ENCODE data around the gene CHI3L1.

The CHI3L1 gene

DNA sequence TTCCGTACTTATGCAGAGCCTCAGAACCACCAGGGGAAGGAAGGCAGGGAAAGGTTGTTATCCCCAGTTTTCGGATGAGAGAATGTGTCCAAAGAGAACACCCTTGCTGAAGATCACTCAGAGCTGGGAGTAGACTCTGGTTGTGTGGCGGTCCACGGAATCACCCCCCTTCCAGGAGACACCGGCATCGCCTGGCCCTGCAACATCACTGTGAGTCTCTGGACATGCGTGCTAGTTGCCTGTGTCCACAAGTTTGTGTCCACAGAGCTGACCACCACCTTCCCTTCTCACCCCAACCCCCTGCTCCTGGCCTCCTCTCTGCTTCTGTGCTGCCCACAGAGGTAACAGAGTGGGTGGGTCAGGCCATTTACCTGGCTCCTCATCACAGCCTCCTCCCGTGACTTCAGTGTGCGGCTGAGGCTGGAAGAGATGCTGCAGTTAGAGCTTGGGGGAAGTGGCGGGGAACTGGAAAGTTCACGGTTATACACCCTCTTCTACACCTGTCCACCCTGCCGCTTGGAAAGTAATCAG, 18.2 kb downstream of the CHI3L1 start:
- no peak for DNase-seq (ENCODE audit: low spot score)

DNA sequence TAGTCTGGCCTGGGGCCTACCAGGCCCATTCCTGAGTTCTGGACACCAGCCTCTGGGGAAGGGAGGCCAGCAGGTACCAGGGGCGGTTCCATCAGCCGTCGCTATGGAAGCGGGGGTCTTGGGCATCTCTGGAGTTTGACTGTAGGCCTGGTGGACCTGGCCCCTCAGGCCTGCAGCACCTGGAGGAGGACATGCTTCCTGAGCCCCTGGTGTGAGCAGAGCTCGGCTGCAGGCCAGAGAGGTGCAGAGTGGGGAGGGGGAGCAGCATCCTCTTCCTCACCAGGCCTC, 18.6 kb downstream of the CHI3L1 start:
- no peak for DNase-seq (ENCODE audit: low spot score)

DNA sequence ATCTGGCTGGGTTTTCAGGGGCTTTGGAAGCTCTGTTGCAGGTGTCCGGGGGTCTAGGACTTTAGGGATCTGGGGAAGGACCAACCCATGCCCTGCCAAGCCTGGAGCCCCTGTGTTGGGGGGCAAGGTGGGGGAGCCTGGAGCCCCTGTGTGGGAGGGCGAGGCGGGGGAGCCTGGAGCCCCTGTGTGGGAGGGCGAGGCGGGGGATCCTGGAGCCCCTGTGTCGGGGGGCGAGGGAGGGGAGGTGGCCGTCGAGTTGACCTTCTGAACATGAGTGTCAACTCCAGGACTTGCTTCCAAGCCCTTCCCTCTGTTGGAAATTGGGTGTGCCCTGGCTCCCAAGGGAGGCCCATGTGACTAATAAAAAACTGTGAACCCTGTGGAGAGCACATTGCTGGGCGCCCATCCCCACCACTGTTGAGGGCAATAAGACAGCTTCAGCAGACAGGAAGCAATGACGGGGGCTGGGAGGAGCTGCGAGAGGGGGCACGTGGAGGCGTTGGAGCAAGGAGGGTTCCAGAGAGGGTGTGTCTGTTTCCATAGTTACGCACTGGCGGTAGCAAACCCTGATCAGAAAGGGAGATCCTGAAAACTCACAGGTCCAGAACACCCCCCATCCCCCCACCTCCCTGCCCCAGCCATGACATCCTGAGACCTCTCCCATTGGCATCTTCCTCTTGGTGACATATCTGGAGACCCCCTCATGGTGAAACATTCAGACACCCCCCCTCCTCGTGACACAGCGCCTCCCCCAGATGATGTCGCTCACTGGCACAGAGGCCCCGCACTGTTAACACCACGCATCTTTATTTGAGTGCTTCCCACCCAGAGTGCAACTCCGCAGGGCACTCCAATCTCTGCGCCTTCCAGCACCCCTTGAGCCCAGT, 19.2 kb downstream of the CHI3L1 start:
- no peak for DNase-seq (ENCODE audit: low spot score)

DNA sequence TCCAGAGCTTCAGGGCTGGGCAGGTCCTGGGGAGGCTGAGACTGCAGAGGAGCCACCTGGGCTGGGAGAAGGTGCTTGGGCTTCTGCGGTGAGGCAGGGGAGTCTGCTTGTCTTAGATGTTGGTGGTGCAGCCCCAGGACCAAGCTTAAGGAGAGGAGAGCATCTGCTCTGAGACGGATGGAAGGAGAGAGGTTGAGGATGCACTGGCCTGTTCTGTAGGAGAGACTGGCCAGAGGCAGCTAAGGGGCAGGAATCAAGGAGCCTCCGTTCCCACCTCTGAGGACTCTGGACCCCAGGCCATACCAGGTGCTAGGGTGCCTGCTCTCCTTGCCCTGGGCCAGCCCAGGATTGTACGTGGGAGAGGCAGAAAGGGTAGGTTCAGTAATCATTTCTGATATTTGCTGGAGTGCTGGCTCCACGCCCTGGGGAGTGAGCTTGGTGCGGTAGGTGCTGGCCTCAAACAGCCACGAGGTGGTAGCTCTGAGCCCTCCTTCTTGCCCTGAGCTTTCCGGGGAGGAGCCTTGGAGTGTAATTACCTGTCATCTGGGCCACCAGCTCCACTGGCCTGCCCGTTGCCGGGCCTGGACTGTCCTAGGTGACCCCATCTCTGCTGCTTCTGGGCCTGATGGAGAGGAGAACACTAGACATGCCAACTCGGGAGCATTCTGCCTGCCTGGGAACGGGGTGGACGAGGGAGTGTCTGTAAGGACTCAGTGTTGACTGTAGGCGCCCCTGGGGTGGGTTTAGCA, 20.1 kb downstream of the CHI3L1 start:
- DNase-seq (ENCODE audit: low spot score) = no peak

DNA sequence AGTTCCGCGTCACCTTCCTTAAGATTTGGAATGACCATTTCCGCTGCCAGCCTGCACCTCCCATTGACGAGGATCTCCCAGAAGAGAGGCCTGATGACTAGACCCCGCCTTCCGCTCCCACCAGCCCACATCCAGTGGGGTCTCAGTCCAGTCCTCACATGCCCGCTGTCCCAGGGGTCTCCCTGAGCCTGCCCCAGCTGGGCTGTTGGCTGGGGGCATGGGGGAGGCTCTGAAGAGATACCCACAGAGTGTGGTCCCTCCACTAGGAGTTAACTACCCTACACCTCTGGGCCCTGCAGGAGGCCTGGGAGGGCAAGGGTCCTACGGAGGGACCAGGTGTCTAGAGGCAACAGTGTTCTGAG, 20.7 kb downstream of the CHI3L1 start:
- DNase-seq (ENCODE audit: low spot score) = no peak

DNA sequence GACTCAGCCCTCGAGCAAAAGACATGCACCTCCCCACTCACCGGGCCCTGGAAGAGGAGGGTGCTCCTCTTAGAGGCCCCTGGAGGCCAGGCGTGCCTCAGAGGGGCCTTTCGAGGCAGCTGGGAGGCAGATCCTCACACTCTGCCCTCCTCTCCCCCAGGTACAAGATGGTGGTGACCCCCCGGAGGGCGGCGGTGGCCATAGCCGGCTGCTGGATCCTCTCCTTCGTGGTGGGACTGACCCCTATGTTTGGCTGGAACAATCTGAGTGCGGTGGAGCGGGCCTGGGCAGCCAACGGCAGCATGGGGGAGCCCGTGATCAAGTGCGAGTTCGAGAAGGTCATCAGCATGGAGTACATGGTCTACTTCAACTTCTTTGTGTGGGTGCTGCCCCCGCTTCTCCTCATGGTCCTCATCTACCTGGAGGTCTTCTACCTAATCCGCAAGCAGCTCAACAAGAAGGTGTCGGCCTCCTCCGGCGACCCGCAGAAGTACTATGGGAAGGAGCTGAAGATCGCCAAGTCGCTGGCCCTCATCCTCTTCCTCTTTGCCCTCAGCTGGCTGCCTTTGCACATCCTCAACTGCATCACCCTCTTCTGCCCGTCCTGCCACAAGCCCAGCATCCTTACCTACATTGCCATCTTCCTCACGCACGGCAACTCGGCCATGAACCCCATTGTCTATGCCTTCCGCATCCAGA, 21.3 kb downstream of the CHI3L1 start:
- DNase-seq (ENCODE audit: low spot score) = no peak

DNA sequence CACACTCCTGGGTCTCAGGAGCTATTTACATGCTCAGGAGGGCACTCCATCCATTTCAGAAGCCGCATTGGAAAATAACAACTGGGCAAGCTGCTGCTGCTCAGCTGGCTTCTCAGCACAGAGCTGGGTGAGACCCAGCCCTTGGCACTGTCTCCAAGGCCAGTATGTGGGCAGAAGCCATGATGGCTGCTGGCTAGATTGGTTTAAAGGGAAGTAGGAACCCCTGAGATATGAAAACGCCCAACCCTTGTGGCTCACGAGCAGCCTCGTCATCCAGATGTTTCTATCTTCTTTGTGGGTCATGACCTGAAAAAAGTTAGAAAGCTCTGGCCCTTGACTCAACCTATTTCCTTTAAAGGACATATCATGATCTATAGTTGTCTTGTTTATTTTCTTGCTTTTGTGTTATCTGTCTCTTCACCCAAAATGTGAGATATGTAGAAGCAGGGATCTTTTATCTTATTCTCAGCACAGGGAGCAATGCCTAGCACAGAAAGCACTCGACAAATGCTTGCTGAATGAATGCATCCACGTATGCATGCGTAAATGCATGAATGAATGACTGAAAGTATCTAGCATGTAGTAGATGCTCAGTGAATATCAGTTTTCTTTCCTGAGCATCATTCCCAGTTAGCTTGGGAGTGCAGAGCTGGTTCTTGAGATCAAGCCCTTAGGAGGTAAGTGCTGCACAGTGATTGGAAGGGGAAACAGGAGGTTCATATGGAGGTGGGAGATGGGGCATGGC, 22.4 kb downstream of the CHI3L1 start:
- no peak for DNase-seq (ENCODE audit: low spot score)

DNA sequence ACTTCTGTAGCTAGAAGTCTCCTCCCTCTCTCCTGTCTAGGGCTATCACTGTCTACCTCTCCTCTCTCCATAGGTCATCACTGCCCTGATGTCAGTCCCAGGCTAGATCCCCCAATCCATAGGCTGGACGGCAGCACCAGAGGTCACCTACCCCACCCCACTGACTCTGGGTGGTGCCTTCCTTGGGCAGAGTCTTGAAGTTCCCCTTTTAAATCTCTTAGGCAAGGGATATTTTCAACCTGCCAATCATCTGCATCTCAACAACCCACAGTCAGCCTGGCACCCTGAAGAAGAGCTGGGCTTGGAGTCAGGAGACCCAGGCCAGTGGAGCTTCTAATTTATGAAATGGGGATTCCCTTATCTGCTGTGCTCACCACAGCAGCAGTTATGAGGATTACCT, 24.1 kb downstream of the CHI3L1 start:
- no peak for DNase-seq (ENCODE audit: low spot score)

DNA sequence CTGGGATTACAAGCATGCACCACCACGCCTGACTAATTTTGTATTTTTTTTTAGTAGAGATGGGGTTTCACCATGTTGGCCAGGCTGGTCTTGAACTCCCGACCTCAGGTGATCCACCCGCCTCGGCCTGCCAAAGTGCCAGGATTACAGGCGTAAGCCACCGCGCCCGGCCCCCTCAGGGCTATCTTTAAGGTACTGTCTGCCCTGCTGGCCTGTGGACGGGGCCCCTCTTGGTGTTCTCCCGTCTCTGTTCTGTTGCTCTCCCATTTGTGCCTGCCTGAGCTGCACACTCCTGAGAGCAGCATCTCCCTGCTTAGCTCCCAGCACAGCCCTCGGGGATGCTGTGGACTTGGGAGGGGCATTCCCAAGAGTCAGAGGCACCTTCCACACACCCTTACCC, 24.8 kb downstream of the CHI3L1 start:
- DNase-seq (ENCODE audit: low spot score) = no peak

DNA sequence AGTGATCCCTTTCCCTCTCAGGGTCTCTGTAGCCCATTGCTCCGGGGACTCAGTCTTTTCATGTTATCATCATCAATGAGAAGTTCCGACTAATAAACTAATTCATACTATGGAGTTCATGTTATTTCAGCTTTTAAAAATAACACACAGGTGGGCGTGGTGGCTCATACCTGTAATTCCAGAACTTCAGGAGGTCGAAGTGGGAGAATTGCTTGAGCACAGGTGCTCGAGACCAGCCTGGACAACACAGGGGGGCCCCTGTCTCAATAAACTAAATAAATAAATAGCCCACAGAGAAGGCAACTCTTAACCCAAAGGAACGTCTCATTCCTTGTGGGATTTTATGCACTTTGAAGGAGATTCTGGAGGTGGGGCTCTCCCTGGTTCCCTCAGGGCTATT, 25.3 kb downstream of the CHI3L1 start:
- DNase-seq (ENCODE audit: low spot score) = no peak

DNA sequence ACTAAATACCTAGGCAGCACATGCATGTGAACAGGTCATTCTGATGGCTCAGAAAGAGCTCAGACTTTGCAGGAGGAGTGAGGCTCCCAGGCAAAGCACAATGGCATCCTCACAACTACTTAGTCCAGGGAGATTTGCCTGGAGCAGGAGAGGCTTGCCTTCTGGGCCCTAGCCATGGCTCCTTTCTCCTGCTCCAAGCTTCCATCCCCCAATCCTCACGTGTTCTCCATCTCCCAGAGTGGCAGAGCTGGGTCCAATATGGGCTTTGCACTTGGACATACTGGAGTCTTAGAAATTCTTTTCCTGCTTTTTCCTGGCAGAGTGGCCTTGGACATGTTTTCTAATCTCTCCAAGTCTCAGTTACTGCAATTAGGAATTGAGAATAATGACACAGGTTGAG, 26.7 kb downstream of the CHI3L1 start:
- DNase-seq (ENCODE audit: low spot score) = no peak

DNA sequence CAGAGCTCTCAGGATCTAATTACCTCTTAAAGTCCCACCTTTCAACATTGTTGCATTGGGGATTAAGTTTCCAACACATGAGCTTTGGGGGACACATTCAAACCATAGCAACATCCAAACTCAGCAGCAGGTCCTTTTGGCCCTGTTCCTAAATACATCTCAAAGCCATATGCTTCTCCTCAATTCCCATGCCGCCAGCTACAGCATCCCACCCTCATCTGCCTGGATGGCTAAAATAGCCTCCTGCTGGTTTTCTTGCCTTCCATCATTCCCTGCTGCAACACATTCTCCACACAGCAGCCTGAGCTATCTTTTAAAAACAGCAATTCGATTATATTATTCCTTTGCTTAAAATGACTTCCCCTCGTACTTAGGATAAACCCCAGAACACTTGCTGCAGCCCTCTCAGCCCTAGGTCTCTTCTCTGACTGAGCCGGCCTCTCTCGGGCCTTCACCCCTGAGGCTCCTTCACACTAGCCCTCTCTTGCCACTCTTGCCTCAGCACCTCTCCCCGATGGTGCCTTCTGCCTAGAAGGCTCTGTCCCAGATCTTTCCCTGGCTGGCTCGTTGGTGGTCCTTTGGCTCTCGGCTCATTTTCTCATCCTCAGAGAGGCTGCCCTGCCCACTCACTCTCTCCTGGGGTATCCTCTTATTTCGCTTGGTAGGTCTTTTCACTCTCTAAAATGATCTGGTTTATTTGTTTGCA, 27.4 kb downstream of the CHI3L1 start:
- no peak for DNase-seq (ENCODE audit: low spot score)

DNA sequence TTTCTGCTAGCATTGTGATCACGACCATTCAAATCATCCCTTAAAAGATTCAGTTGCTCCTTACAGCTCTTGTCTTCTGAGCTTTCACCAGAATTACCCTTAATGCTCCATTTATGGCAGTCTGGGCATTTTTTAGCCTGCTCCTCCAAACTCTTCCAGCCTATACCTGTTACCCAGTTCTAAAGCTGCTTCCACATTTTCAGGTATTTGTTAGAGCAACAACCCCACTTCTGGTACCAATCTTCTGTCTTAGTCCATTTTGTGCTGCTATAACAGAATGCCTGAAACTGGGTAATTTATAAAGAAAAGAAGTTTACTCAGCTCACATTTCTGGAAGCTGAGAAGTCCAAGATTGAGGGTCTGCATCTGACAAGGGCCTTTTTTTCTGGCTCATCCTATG, 28.1 kb downstream of the CHI3L1 start:
- DNase-seq (ENCODE audit: low spot score) = no peak

DNA sequence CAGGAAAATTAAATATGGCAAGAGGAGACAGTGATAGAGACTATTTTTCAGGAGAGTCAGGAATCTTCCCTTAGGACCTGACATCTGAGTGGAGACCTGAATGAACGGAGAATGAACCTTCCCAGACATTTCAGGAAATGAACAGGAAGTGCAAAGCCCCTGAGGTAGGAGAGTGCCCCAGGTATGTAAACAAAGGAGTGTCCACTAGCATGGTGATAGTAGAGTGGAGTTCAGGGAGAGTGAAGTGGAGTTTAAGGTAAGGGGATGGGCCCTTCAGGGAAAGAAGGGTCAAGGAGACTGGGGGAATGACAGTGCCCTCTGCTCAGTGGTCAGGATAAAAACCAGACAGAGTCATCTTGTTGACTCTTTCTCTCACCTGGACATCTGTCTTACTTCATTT, 30.2 kb downstream of the CHI3L1 start:
- no peak for DNase-seq (ENCODE audit: low spot score)

DNA sequence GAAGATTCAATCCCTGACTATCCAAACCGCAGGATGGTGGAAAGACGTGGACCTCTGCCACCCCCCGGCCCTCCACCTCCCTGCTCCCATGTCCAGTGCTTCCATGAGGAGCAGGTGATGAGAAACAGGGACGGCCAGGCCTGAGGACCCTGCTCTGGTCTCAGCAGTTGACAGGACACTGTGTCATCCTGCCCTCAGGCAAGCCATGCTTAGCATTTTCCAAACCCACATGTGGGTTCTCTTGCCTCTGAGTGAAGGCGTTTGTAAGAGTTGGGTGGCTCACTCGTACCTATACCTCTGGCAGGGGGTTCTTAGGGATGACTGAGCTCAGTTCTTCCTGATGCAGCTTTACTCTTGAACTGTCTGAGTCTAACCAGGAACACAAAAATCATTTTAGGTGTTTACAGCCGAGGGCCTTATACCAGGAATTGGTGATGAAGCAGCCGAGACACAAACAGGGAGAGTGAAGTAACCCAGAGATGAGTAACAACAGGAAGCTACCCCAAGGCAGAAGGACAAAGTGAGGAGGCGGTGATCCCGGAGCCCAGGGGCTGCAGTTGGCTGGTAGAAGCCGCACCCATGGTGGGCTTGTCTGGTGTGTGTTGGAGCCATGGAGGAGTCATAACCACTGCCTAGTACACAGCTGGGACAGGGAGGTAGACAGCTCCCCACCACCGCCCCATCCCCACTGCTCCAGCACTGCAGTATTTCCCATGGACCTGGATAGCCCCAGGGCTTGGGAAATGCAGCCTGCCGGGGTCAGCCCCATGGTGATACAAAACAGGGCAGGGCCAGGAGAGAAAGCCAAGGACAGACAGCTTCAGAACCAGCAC, 32.3 kb downstream of the CHI3L1 start:
- DNase-seq (ENCODE audit: low spot score) = no peak

DNA sequence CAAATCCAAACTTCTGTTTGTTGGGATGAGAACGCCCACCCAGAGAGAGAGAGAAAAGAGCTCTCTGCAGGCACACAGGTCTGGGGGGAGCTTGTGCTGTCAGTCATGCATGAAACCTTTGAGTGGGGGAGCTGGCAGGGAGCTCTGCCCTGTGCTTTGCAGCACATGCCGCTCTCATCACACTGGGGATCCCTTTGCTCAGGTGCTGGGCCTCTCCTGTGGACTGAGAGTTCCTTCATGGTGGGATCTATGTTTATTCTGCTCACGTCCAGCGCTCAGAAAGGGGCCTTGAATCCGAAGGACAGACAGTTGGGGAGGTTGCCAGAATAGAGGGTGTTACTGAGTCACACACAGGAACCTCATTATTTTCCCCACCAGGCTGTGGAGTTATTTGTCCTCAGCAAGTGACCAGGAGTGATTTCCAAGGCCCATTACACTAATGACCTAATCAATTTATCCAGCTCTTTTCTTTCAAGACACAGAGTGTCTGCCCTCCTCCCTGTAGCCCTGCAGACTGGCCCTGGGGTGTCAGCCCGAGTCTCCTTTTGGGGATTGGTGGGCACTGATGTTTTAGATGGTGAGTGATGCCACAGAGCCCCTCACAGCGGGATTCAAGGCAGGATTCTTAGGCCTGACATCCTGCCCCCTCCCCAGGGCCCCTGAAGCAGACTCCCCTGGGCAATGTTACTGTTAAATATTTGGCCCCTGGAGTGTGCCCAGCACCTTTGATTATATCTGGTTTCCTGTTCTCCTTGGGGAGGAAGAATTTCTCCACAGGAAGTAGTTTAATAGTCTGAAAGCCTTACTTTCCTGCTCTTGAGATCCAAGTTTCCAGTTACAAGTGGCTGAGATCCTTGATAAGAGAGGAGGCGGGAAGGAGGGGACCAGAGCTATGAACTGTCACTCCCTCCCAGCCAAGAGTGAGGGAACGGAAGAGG, 33.2 kb downstream of the CHI3L1 start:
- DNase-seq (ENCODE audit: low spot score) = no peak

DNA sequence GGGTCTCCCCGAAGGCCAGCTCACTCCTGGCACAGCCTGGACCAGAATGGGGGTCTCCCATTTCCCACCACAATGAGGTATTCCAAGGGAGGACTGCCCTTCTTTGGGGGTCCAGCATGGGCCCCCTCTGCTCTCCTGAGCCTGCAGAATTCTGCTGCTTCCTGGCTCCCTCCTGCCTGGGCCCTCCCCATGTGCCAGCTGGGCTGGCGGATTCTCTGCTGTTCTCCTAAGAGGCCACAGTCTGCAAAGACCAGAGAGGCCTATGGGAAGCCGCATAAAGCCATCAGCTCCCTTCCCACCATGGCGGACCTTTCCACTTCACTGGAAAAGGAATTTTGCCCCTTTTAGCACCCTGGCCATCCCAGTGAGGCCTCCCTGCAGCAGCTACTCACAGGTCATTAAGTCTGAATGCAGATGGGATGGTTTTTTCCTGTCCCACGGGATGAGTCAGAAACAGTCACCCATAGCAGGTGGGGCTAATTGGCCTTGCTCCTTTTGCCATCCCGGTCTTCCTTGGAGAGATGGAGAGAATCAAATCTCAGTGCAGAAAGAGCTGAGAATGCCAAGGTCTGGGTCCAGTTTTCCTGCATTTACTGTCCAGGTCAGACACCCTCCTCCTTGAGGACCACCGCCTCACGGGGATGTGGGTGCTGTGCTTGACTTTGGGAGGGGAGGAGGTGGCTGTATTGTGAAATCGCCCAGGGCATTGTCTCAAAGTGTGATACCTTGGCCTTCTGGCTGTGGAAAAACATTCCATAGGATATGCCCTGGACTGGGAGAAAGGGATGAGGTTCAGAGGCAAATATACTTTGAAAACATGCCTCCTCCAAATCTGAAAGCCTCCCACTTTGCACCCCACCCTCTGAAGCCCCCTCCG, 34.1 kb downstream of the CHI3L1 start:
- DNase-seq (ENCODE audit: low spot score) = no peak

DNA sequence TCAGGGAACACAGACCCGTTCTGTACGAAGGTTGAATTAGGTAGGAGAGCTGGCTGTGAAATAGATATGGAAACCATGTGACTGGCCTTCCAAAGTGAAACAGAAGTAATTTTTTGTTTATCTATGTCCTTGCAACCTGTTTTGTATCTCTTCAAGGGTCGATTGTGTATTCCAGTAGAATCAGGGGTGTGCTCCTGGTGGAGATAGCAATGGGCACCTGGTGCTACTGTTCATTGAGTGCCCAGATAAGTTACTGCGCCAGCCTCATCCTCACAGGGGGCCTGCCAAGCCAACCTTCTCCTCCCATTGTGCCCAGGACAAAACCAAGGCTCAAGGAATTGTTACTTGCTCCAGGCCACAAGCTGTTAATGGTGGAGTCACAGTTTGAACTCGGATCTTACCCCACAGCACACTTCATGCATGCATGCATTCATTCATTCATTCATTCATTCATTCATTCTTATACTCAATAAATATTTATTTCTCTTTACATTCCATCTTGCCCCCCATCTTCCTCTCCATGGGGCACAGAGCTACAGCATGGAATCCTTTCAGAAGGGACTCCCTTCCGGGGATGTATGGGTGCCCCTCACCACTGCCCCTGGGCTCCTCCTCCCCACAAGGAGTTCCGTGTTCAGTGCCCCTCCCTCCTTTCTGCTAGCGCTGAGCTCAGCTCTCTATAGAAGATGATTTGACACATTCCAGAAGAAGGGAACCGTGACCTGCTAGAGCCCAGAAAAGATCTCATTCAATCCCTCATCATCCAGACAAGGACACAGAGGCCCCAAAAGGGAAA, 34.9 kb downstream of the CHI3L1 start:
- no peak for DNase-seq (ENCODE audit: low spot score)
